A673 (cell line): ENCODE measurements around the gene DXO. TPM values are rescaled to one million over a fixed set of nuclear protein-coding genes. Genes with fewer than 3 reads are reported as not detected.

Experiments
- BruUV-seq: library from RNA; stranded (reverse); fragments of 400-500 nt; replicated peaks from 2 replicates; lab custom pipeline; 2021; lab: Mats Ljungman, UMichigan
- CTCF ChIA-PET: fragments of 300-600 bp; sonication (Branson Sonifier 250); formaldehyde crosslinking; loops from one replicate; lab custom pipeline; 2022; ENCODE audit warnings: antibody characterized with exemption; lab: Charles Lee
- POLR2A ChIA-PET: fragments of 300-600 bp; sonication (Branson Sonifier 250); formaldehyde crosslinking; loops from one replicate; lab custom pipeline; 2022; ENCODE audit warnings: antibody characterized with exemption; ENCODE audit not compliant: low non-redundant PET; lab: Charles Lee
- DNase-seq: peaks from one replicate; pipeline ENCODE4 v3.0.0-alpha.2; 2015; ENCODE audit warnings: low spot score
- H3K27ac ChIP-seq: fragments of 200-600 bp; sonication (generic); 2 replicates; pipeline ENCODE4 v1.5.1; 2016; ENCODE audit warnings: mixed run types, low read depth, mild to moderate bottlenecking, mixed read lengths, antibody characterized with exemption, low read length; ENCODE audit not compliant: poor library complexity, severe bottlenecking
- H3K27me3 ChIP-seq: fragments of 200-600 bp; sonication (generic); replicated peaks from 2 replicates; pipeline ENCODE4 v1.6.1; 2017; ENCODE audit warnings: mixed run types, low read depth, mild to moderate bottlenecking, mixed read lengths, antibody characterized with exemption, low read length; ENCODE audit not compliant: insufficient read depth, poor library complexity
- H3K36me3 ChIP-seq: fragments of 200-600 bp; sonication (generic); 2 replicates; pipeline ENCODE4 v1.6.1; 2016; ENCODE audit warnings: mixed run types, mild to moderate bottlenecking, mixed read lengths, antibody characterized with exemption, low read length; ENCODE audit not compliant: insufficient read depth, poor library complexity, severe bottlenecking
- H3K4me1 ChIP-seq: fragments of 200-600 bp; sonication (generic); 2 replicates; pipeline ENCODE4 v1.6.1; 2017; ENCODE audit warnings: mixed run types, mild to moderate bottlenecking, mixed read lengths, antibody characterized with exemption, low read length; ENCODE audit not compliant: insufficient read depth, poor library complexity, severe bottlenecking
- H3K4me3 ChIP-seq: fragments of 200-600 bp; sonication (generic); 2 replicates; pipeline ENCODE4 v1.5.1; 2016; ENCODE audit warnings: low read depth, mixed run types, mild to moderate bottlenecking, mixed read lengths, low read length; ENCODE audit not compliant: poor library complexity, severe bottlenecking
- H3K9me3 ChIP-seq: fragments of 200-600 bp; sonication (generic); 2 replicates; pipeline ENCODE4 v1.6.1; 2016; ENCODE audit warnings: mixed run types, low read depth, mild to moderate bottlenecking, mixed read lengths, antibody characterized with exemption, low read length; ENCODE audit not compliant: poor library complexity, severe bottlenecking
- CTCF ChIP-seq: fragments of 300-800, 200-600 bp; sonication (generic); conservative IDR thresholded peaks from 2 replicates; pipeline ENCODE4 v1.5.1; 2017; ENCODE audit warnings: low read depth, mild to moderate bottlenecking, antibody characterized with exemption, low read length, moderate library complexity, mixed read lengths
- EZH2 ChIP-seq: fragments of 200-600 bp; sonication (generic); IDR thresholded peaks from 2 replicates; pipeline ENCODE4 v1.6.1; 2017; ENCODE audit warnings: borderline replicate concordance, low read depth, mild to moderate bottlenecking, mixed read lengths, antibody characterized with exemption, low read length; ENCODE audit not compliant: poor library complexity, severe bottlenecking
- intact Hi-C: fragments of 100-400 bp; cut with micrococcal nuclease; formaldehyde crosslinking; loops from one replicate; pipeline ENCODE4 v1.10.0; 2022; ENCODE audit not compliant: unreplicated experiment
- total RNA-seq: library from RNA; stranded (reverse); gene quantifications from 2 replicates; pipeline ENCODE4 v1.2.3, GENCODE V29; 2021

The DXO gene
- total RNA-seq, 1 experiment from 2014 or later: 35.6 TPM

GRCh38 chr6:31927863-31928671 lies 43.9 kb downstream of the DXO start:
- H3K4me3 ChIP-seq: no peak overlapping the region
- no peak for DNase-seq
- BruUV-seq: no TSS peak
- no peaks in the 10 kb centered on the region for H3K4me1 ChIP-seq
- H3K9me3 ChIP-seq: no peaks in the 10 kb centered on the region
- TF ChIP-seq EZH2: no peak
- TF ChIP-seq CTCF: no peak
- H3K36me3 ChIP-seq: no peaks in the 10 kb centered on the region
- H3K27me3 ChIP-seq: no peaks in the 10 kb centered on the region
- intact Hi-C loops: no loop called here
- ChIA-PET CTCF (interaction anchor here (0.5 kb wide), 1 partner anchor 46 kb away, joined by 4 read pairs; no protein-coding TSS in a partner anchor), POLR2A (interaction anchor here (0.5 kb wide), 1 partner anchor 1963 kb away, joined by 3 read pairs; no protein-coding TSS in a partner anchor)
- no peak overlapping the region for H3K27ac ChIP-seq

- DNase-seq: no peak
- intact Hi-C loops: no loop called here
- H3K27me3 ChIP-seq: no peaks in the 10 kb centered on the region
- H3K4me3 ChIP-seq: no peak within 1 kb of the TSS
- H3K27ac ChIP-seq: no peak within 1 kb of the TSS
- BruUV-seq: no TSS peak
- TF ChIP-seq CTCF: no peak
- no peak for TF ChIP-seq EZH2
- H3K9me3 ChIP-seq: no peaks in the 10 kb centered on the region
- H3K4me1 ChIP-seq: no peaks in the 10 kb centered on the region
- no peaks in the 10 kb centered on the region for H3K36me3 ChIP-seq
- CTCF ChIA-PET: no interaction called here
- POLR2A ChIA-PET: no interaction called here
These were observed 44.6 kb downstream of the DXO start, which contains the start of gene C2 for GRCh38 chr6:31927242-31927862. Gene C2, plus strand, starts transcription at chr6:31927717. Its CDS starts 36 bp downstream, at chr6:31927753.

GRCh38 chr6:31922942-31923341 lies 49.0 kb downstream of the DXO start:
- Histone ChIP-seq H3K27me3 (no peaks in the 10 kb centered on the region), H3K4me1 (no peaks in the 10 kb centered on the region), H3K9me3 (no peaks in the 10 kb centered on the region), H3K27ac (no peak overlapping the region), H3K4me3 (no peak overlapping the region), H3K36me3 (no peaks in the 10 kb centered on the region)
- BruUV-seq: no TSS peak
- intact Hi-C loops: no loop called here
- TF ChIP-seq EZH2 (no peak), CTCF (peak; percentile 35; the same call in 1 of the 2 replicates)
- no peak for DNase-seq
- POLR2A ChIA-PET: no interaction called here
- CTCF ChIA-PET: interaction anchor here (0.7 kb wide), 1 partner anchor 115 kb away, joined by 3 read pairs; no protein-coding TSS in a partner anchor
